Measurements from ENCODE around the gene COL9A3.

The COL9A3 gene

DNA sequence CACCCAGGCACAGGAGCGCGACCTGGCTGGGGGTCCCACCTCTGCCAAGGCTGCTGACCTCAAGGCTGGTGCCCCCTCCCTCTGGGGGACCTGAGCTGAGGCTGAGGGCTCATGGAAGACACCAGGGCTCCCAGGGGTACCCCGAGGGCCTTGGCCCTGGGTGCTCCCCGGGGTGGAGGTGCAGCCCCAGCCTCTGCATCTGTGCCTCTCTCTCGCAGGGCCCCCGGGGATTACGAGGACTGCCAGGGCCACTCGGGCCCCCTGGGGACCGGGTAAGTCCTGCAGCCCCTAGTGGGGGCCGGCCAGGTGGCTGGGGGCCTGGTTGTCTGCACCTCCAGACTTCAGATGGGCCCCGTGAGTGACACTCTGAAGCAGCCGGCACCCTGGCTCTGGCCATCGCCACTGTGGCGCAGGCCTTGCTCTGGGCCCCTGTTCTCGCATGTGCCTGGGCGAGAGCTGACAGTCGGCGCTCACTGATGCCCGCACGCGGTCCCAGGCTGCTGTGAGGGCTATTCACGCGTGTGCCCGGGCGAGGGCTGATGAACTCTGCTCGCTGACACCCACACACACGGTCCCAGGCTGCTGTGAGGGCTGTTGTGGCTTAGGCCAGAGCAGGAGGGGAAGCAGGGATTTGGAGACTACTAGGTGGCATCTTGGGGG is 9.3 kb downstream of the COL9A3 start:
- TF ChIP-seq, protein P1, sequence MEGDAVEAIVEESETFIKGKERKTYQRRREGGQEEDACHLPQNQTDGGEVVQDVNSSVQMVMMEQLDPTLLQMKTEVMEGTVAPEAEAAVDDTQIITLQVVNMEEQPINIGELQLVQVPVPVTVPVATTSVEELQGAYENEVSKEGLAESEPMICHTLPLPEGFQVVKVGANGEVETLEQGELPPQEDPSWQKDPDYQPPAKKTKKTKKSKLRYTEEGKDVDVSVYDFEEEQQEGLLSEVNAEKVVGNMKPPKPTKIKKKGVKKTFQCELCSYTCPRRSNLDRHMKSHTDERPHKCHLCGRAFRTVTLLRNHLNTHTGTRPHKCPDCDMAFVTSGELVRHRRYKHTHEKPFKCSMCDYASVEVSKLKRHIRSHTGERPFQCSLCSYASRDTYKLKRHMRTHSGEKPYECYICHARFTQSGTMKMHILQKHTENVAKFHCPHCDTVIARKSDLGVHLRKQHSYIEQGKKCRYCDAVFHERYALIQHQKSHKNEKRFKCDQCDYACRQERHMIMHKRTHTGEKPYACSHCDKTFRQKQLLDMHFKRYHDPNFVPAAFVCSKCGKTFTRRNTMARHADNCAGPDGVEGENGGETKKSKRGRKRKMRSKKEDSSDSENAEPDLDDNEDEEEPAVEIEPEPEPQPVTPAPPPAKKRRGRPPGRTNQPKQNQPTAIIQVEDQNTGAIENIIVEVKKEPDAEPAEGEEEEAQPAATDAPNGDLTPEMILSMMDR (IDR thresholded peaks at IDR 0.05; ENCODE audit: extremely low read depth, insufficient read depth, missing control alignments): no peak
- no peak for DNase-seq (ENCODE audit: low spot score)
- in situ Hi-C loops (cut with MboI; ENCODE audit: low pct_unique_long_range_greater_than_20kb, low sequenced_read_pairs, unreplicated experiment): no loop called here

DNA sequence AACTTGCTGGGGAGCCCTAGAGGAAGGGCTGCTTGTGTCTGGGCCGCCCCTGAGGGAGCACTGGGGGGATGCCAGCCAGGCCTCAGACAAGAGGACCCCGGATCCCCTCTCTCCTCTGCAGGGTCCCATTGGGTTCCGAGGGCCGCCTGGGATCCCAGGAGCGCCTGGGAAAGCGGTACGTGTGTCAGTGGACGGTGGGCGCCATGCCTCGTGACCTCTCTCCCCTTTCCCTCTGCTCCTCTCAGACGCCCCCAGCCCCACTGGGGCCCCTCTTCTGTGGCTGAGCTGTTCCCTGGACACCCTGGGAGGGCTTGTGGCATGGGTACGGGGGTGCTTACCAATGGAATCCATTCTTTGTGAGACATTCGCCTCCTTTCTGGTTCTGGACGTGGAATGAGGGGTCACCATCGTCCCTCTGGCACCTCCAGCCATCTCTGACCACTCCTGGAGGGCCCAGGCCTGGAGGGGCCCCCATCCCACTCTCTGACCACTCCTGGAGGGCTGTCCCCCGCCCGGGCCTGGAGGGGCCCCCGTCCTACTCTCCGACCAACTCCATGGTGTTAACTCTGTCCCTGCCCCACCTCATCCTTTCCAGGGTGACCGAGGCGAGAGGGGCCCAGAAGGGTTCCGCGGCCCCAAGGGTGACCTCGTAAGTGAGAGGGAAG is 9.9 kb downstream of the COL9A3 start:
- TF ChIP-seq, protein P1 (IDR thresholded peaks at IDR 0.05; ENCODE audit: extremely low read depth, insufficient read depth, missing control alignments): no peak
- DNase-seq (ENCODE audit: low spot score): no peak
- in situ Hi-C loops (cut with MboI; ENCODE audit: low pct_unique_long_range_greater_than_20kb, low sequenced_read_pairs, unreplicated experiment): no loop called here

DNA sequence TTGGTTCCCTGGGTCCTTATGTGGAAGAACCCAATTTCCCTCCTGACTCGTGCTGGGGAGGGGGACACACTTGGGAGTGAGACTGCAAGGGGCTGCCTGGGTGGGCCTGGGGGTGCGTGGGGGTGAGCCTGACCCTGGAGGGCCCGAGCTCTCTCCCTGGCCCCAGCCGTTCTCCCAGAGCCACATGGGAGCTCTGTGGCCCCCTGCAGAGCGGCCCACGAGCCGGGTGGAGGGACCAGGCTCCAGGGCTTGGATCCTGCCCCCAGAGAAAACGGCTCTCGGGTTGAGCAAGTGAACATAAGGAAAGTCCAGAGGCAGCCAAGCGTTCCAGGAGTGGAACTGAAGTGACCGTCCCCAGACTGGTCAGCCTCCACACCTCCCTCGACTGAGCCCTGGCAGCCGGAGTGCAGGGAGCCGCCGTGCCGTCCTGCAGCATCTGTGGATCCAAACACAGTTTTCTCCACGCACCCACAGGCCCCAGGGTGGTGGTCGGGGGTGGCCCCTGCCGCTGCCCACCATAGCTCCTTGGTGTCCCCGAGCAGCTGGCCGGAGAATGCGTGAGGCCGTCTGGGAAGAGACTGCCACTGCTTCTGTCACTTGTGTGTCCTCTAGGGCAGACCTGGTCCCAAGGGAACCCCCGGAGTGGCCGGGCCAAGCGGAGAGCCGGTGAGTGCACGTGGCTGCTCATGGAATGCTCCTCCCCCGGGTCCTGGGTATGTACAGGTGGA is 10.6 kb downstream of the COL9A3 start:
- in situ Hi-C loops (cut with MboI; ENCODE audit: low pct_unique_long_range_greater_than_20kb, low sequenced_read_pairs, unreplicated experiment): no loop called here
- TF ChIP-seq, protein P1 (IDR thresholded peaks at IDR 0.05; ENCODE audit: extremely low read depth, insufficient read depth, missing control alignments): no peak
- DNase-seq (ENCODE audit: low spot score): no peak

DNA sequence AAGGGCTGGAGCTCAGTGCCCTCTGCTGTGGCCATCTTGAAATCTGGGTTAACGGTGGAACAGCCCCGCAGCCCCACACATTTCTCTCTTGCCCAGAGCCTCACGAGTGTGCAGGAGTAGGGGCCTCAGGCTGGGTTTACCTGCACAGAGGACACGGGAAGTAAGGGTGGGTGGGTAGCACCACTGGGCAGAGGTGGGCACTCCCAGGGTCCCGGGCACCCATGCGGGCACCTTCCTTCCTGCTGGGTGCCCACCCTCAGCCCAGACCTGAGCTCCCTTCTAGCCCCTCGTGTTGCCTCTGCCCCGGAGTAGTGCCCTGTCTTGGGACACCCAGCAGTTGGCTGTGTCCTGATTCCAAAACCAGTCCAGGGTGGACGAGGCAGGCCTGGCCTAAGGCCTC is 11.2 kb downstream of the COL9A3 start:
- no peak for DNase-seq (ENCODE audit: low spot score)
- in situ Hi-C loops (cut with MboI; ENCODE audit: low pct_unique_long_range_greater_than_20kb, low sequenced_read_pairs, unreplicated experiment): no loop called here
- TF ChIP-seq, protein P1 (IDR thresholded peaks at IDR 0.05; ENCODE audit: extremely low read depth, insufficient read depth, missing control alignments): no peak

DNA sequence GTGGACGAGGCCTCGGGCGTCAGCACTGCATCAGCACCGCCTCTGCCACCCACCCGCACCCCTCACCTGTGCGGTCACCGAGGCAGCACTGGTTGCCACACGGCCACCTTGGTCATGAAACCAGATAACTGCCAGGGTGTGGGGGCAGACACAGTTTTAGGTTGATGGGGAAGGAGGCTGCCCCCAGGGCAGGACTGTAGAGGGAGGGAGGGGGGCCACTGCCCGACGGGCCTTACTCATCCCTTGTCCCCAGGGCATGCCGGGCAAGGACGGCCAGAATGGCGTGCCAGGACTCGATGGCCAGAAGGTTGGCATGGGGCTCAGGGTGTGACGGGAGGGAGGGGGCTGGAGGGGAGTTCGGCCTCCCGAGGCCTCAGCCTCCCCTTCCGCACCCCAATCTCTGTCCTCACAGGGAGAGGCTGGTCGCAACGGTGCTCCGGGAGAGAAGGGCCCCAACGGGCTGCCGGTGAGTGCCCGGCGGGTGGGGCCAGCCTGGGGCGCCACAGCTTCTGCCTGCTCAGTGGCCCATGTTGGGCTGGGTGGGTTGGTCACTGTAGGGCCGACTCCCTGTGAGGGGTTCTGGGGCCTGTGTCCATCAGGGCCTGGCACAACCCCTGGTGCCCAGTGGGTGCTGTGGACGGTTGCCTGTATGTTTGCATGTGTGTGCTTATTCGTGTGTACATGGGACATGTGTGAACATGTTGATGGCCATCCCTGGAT is 11.8 kb downstream of the COL9A3 start:
- in situ Hi-C loops (cut with MboI; ENCODE audit: low pct_unique_long_range_greater_than_20kb, low sequenced_read_pairs, unreplicated experiment): no loop called here

More for the DNA sequence above, 11.8 kb downstream of the COL9A3 start:
- no peak for DNase-seq (ENCODE audit: low spot score)
- TF ChIP-seq, protein P1 (IDR thresholded peaks at IDR 0.05; ENCODE audit: extremely low read depth, insufficient read depth, missing control alignments): no peak
